Activated CD4-positive, alpha-beta T cell treated with anti-CD3 and anti-CD28 coated beads, Interleukin-2, amount 50 U/mL, for 24 hours (primary cell): ENCODE data around the gene NAALAD2.
"Not testable (repeated sequence)": the region's sequence is repeated elsewhere in the genome, so short reads cannot be mapped to it uniquely, and the experiment has no call there.

Experiments used
- DNase-seq, 2 donors: peaks; one replicate each; pipeline ENCODE4 v3.0.0-alpha.2; 2020; ENCODE audit warnings: low read depth in 1 of 2, low spot score in 1 of 2

Gene NAALAD2

GRCh38 chr11:90134478-90135003 lies at the start of gene NAALAD2:
Gene NAALAD2, plus strand, starts transcription at chr11:90134663. Its CDS starts 96 bp downstream, at chr11:90134759.
- DNase-seq = no peak

GRCh38 chr11:90085650-90086049 lies 48.8 kb upstream of the NAALAD2 start, which contains the start of gene UBTFL1:
Gene UBTFL1, plus strand, starts transcription at chr11:90085950. Its CDS starts 0 bp downstream, at chr11:90085950.
- not testable (repeated sequence) for DNase-seq

GRCh38 chr11:90088731-90089130 lies 45.7 kb upstream of the NAALAD2 start:
- not testable (repeated sequence) for DNase-seq

GRCh38 chr11:90095230-90095924 lies 39.1 kb upstream of the NAALAD2 start:
- DNase-seq = not testable (repeated sequence)

- DNase-seq = not testable (repeated sequence)
Measured at GRCh38 chr11:90098261-90098660, 36.2 kb upstream of the NAALAD2 start.

- no peak for DNase-seq
Measured at GRCh38 chr11:90100431-90100830, 34.0 kb upstream of the NAALAD2 start.

GRCh38 chr11:90113541-90113940 lies 20.9 kb upstream of the NAALAD2 start:
- DNase-seq = no peak

- no peak for DNase-seq
Measured at GRCh38 chr11:90120191-90120590, 14.3 kb upstream of the NAALAD2 start.

GRCh38 chr11:90124371-90124770 lies 10.1 kb upstream of the NAALAD2 start:
- no peak for DNase-seq

GRCh38 chr11:90124946-90125345 lies 9.5 kb upstream of the NAALAD2 start:
- DNase-seq = no peak

GRCh38 chr11:90133560-90134477 lies 644 bp upstream of the NAALAD2 start:
- DNase-seq = no peak

GRCh38 chr11:90135016-90135415 lies 553 bp downstream of the NAALAD2 start:
- DNase-seq = no peak

- no peak for DNase-seq
Measured at GRCh38 chr11:90148900-90149299, 14.4 kb downstream of the NAALAD2 start.

GRCh38 chr11:90166982-90167573 lies 32.6 kb downstream of the NAALAD2 start:
- DNase-seq = not testable (repeated sequence)

- DNase-seq = not testable (repeated sequence)
Measured at GRCh38 chr11:90167704-90168103, 33.2 kb downstream of the NAALAD2 start.

GRCh38 chr11:90168571-90168970 lies 34.1 kb downstream of the NAALAD2 start:
- no peak for DNase-seq

GRCh38 chr11:90171359-90171758 lies 36.9 kb downstream of the NAALAD2 start:
- no peak for DNase-seq

GRCh38 chr11:90176069-90176468 lies 41.6 kb downstream of the NAALAD2 start:
- DNase-seq = no peak

GRCh38 chr11:90178751-90179150 lies 44.3 kb downstream of the NAALAD2 start:
- DNase-seq = no peak

GRCh38 chr11:90179923-90180322 lies 45.5 kb downstream of the NAALAD2 start:
- DNase-seq = no peak

- DNase-seq = no peak
Measured at GRCh38 chr11:90187839-90188238, 53.4 kb downstream of the NAALAD2 start.
